Nephron progenitor cell (in vitro differentiated cells): ENCODE data around the gene URM1.

Experiments used
- DNase-seq: peaks from one replicate; pipeline ENCODE4 v3.0.0; 2021
- H3K27ac Mint-ChIP-seq: 2 replicates; pipeline ENCODE4 v1.8.0; 2021; ENCODE audit warnings: mild to moderate bottlenecking, moderate library complexity, mixed read lengths
- H3K27me3 Mint-ChIP-seq: 2 replicates; pipeline ENCODE4 v1.8.0; 2021; ENCODE audit warnings: mild to moderate bottlenecking, low read depth, mixed read lengths; ENCODE audit not compliant: poor library complexity
- H3K36me3 Mint-ChIP-seq: 2 replicates; pipeline ENCODE4 v1.8.0; 2021; ENCODE audit warnings: low read depth, mixed read lengths
- H3K4me1 Mint-ChIP-seq: 2 replicates; pipeline ENCODE4 v1.8.0; 2021; ENCODE audit warnings: mixed read lengths
- H3K4me3 Mint-ChIP-seq: 2 replicates; pipeline ENCODE4 v1.8.0; 2021; ENCODE audit warnings: mild to moderate bottlenecking, moderate library complexity, mixed read lengths
- H3K9me3 Mint-ChIP-seq: 2 replicates; pipeline ENCODE4 v1.8.0; 2021; ENCODE audit warnings: mild to moderate bottlenecking, moderate library complexity, mixed read lengths
- CTCF ChIP-seq: fragments of 200-600 bp; sonication (generic); IDR thresholded peaks from 2 replicates; pipeline ENCODE4 v1.5.0; 2021; ENCODE audit warnings: antibody characterized with exemption

Gene URM1

GRCh38 chr9:128391956-128392301 lies 20.8 kb downstream of the URM1 start:
- Mint-ChIP-seq H3K4me3 (peak overlapping the region; percentile 82), H3K9me3 (no peaks in the 10 kb centered on the region), H3K4me1 (peaks cover 39% of the 10 kb centered on the region), H3K36me3 (peaks cover 28% of the 10 kb centered on the region), H3K27ac (no peak overlapping the region), H3K27me3 (peaks cover 70% of the 10 kb centered on the region)
- no peak for DNase-seq
- TF ChIP-seq CTCF: no peak

GRCh38 chr9:128392302-128393144 lies 21.3 kb downstream of the URM1 start:
- DNase-seq: peak; percentile 55
- Mint-ChIP-seq H3K9me3 (no peaks in the 10 kb centered on the region), H3K27ac (no peak overlapping the region), H3K4me1 (peaks cover 45% of the 10 kb centered on the region), H3K27me3 (peaks cover 76% of the 10 kb centered on the region), H3K4me3 (peak overlapping the region; percentile 82), H3K36me3 (peaks cover 25% of the 10 kb centered on the region)
- TF ChIP-seq CTCF: no peak

DNA sequence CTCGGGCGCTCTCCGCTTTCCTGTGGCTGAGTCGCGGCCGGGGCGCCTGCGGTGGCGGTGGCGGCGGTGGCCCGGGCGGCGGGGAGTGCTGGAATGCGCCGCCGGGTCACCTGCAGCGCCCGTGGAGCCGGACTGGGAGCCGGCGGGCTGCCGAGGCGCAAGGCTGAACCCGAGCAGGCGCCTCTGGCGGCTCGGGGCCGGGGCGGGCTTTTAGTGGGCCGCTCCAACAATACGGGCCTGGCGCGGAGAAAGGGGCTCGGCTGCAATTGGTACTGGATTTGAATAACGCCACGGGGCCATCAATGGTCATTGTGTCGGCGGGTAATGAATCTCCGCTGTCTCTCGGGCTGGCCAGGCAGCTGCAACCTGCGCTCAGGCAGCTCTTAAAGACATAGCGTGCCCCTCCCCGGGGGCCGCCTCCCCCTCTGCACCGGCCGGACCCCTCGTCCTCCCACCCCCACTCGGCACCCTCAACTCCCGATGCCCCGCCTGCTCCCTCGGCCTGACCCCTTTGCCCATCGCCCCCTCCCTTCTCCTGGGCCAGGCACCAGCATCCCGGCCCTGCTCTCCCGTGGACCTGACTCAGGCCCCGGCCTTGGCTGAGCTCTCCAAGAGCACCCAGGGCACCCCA lies 22.1 kb downstream of the URM1 start:
- H3K4me1 Mint-ChIP-seq: peaks cover 44% of the 10 kb centered on the region
- peak overlapping the region; percentile 68 for H3K4me3 Mint-ChIP-seq
- DNase-seq: peak; percentile 74
- TF ChIP-seq CTCF: no peak
- no peaks in the 10 kb centered on the region for H3K9me3 Mint-ChIP-seq
- no peak overlapping the region for H3K27ac Mint-ChIP-seq
- H3K36me3 Mint-ChIP-seq: peaks cover 18% of the 10 kb centered on the region
- H3K27me3 Mint-ChIP-seq: peaks cover 83% of the 10 kb centered on the region

- no peak for DNase-seq
- no peak overlapping the region for H3K27ac Mint-ChIP-seq
- no peaks in the 10 kb centered on the region for H3K9me3 Mint-ChIP-seq
- H3K36me3 Mint-ChIP-seq: peaks cover 16% of the 10 kb centered on the region
- H3K4me1 Mint-ChIP-seq: peaks cover 41% of the 10 kb centered on the region
- TF ChIP-seq CTCF: no peak
- peak overlapping the region; percentile 69 for H3K4me3 Mint-ChIP-seq
- peaks cover 91% of the 10 kb centered on the region for H3K27me3 Mint-ChIP-seq
Observed at GRCh38 chr9:128393970-128394369, 22.8 kb downstream of the URM1 start.

GRCh38 chr9:128394379-128395168 lies 23.4 kb downstream of the URM1 start:
- Mint-ChIP-seq H3K27me3 (peaks cover 95% of the 10 kb centered on the region), H3K4me3 (peak overlapping the region; percentile 69), H3K27ac (no peak overlapping the region), H3K9me3 (no peaks in the 10 kb centered on the region), H3K36me3 (peaks cover 10% of the 10 kb centered on the region), H3K4me1 (peaks cover 35% of the 10 kb centered on the region)
- no peak for TF ChIP-seq CTCF
- no peak for DNase-seq
